ENCODE results near the gene GRSF1.

The GRSF1 gene

DNA sequence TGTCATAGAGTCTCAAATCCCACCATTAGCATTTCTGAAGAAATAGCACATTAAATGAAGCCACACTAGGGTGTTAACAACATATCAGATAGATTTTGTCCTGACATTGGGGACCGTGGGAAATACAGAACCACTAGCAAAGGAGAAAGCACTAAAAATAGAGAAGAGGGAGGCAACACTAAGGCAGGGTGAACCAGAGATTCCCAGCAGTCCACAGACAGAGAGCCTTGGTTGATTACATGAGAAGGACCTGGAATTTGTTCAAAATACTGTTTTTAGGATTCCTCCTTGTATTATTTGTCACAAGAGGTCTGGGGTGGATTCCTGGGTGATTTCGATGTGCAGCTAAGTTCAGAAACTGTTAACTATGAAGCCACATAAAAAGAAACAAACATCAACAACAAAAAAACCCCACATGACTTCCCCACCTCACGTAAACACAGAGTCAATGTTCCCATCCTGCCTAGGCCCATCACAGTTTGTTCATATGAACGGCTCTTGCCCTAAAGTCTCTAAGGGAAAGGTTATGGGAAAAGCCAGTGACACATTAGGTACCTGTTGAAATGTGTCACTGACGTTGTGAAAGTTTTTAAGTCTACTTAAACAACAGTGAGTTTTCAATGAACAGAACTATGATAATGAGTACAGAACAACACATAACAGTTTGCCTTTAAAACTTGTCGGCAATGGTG lies 23.6 kb upstream of the GRSF1 start:
- no peak for TF ChIP-seq ZFX (IDR thresholded peaks at IDR 0.05)
- TF ChIP-seq CTCF (conservative IDR thresholded peaks at IDR 0.05) = no peak

GRCh38 chr4:70859066-70859465 lies 19.4 kb upstream of the GRSF1 start:
- H3K27ac ChIP-seq = no peak overlapping the region
- TF ChIP-seq ZFX (IDR thresholded peaks at IDR 0.05) (no peak), CTCF (conservative IDR thresholded peaks at IDR 0.05) (no peak)

More for the DNA sequence above, 23.6 kb upstream of the GRSF1 start:
- H3K27ac ChIP-seq = no peak overlapping the region

DNA sequence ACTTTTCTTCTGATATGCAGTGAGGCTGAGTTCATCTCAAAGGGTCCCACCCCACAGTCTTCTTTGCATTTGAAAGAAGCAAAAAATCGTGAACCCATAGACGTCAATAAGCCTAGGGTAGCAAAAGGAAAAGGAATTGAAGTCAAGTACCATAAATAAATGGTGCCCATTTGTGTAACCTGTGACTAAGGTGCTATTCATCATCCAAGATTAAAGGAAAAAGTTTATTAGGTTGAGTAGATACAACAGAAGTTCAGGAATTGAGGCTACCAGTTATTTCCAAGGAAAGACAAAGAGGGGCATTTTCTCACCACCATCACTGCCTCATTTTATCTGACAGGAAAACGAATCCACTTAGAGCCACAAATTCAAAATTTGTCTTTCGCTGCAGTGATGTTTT lies 18.8 kb upstream of the GRSF1 start:
- no peak for TF ChIP-seq CTCF (conservative IDR thresholded peaks at IDR 0.05)
- no peak for TF ChIP-seq ZFX (IDR thresholded peaks at IDR 0.05)
- H3K27ac ChIP-seq = no peak overlapping the region

GRCh38 chr4:70855464-70855863 lies 15.8 kb upstream of the GRSF1 start:
- no peak overlapping the region for H3K27ac ChIP-seq
- TF ChIP-seq ZFX (IDR thresholded peaks at IDR 0.05) (no peak), CTCF (conservative IDR thresholded peaks at IDR 0.05) (no peak)

DNA sequence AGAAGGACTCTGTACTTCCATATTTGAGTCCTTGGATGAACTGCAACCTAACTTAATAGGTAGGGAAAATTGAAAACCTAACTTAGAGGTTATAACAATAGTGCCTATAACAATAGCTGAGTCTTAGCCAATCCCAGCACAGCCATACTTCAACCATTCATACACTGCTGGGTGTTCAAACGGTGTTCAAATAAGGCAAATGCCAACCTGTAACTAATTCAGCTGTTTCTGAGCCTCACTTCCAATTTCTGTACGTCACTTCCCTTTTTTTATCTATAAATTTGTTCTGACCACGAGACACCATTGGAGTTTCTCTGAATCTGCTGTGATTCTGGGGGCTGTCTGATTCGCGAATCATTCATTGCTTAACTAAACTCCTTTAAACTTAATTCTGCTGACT lies 9.6 kb upstream of the GRSF1 start:
- no peak for TF ChIP-seq ZFX (IDR thresholded peaks at IDR 0.05)
- no peak for TF ChIP-seq CTCF (conservative IDR thresholded peaks at IDR 0.05)
- no peak overlapping the region for H3K27ac ChIP-seq

DNA sequence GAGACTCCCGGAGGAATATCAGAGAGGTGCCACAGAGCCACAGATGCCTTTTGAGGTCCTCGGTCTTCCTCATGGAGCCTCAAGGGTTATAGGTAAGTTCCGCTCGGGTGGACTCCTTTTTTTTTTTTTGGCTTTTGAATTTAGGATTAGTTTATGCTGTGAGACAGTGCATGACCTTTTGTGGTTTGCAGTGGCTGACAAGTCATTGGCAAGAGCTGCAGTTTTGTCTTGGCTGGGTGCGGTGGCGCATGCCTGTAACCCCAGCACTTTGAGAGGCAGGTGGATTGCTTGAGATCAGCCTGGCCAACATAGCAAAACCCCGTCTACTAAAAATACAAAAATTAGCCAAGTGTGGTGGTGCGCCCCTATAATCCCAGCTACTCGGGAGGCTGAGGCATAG lies 4.5 kb upstream of the GRSF1 start:
- no peak overlapping the region for H3K27ac ChIP-seq
- TF ChIP-seq CTCF (conservative IDR thresholded peaks at IDR 0.05) = no peak
- TF ChIP-seq ZFX (IDR thresholded peaks at IDR 0.05) = no peak

- H3K27ac ChIP-seq = no peak overlapping the region
- TF ChIP-seq ZFX (IDR thresholded peaks at IDR 0.05) (no peak), CTCF (conservative IDR thresholded peaks at IDR 0.05) (no peak)
Measured at GRCh38 chr4:70842761-70843435, 3.2 kb upstream of the GRSF1 start.
